C4-2B (cell line): Measurements from ENCODE around the gene RACGAP1.

Experiments used
- H3K27ac ChIP-seq: fragments of 450-650 bp; 2 replicates; pipeline ENCODE4 v1.5.1; 2017
- CTCF ChIP-seq: fragments of 450-650 bp; conservative IDR thresholded peaks from 2 replicates; pipeline ENCODE4 v1.5.1; 2017; ENCODE audit warnings: mild to moderate bottlenecking
- ZFX ChIP-seq: fragments of 450-650 bp; IDR thresholded peaks from 2 replicates; pipeline ENCODE4 v1.6.1; 2017

RACGAP1 gene

GRCh38 chr12:50053583-50053982 is 28.3 kb upstream of the RACGAP1 start:
- no peak for TF ChIP-seq CTCF
- no peak for TF ChIP-seq ZFX

GRCh38 chr12:50052964-50053363 is 27.7 kb upstream of the RACGAP1 start:
- TF ChIP-seq CTCF (no peak), ZFX (no peak)
- H3K27ac ChIP-seq, result no peak overlapping the region

More at GRCh38 chr12:50053583-50053982, 28.3 kb upstream of the RACGAP1 start:
- no peak overlapping the region for H3K27ac ChIP-seq

GRCh38 chr12:50052544-50052943 is 27.2 kb upstream of the RACGAP1 start:
- TF ChIP-seq ZFX, result no peak
- TF ChIP-seq CTCF, result no peak
- no peak overlapping the region for H3K27ac ChIP-seq

- no peak overlapping the region for H3K27ac ChIP-seq
- TF ChIP-seq CTCF (no peak), ZFX (no peak)
Observed at GRCh38 chr12:50051101-50051806, 26.0 kb upstream of the RACGAP1 start.

GRCh38 chr12:50050410-50051098 is 25.3 kb upstream of the RACGAP1 start:
- TF ChIP-seq ZFX (no peak), CTCF (no peak)
- no peak overlapping the region for H3K27ac ChIP-seq

GRCh38 chr12:50050119-50050385 is 24.8 kb upstream of the RACGAP1 start:
- no peak overlapping the region for H3K27ac ChIP-seq
- no peak for TF ChIP-seq CTCF
- no peak for TF ChIP-seq ZFX

GRCh38 chr12:50049254-50050118 is 24.2 kb upstream of the RACGAP1 start:
- TF ChIP-seq ZFX (no peak), CTCF (no peak)
- H3K27ac ChIP-seq, result no peak overlapping the region
